ENCODE data around the gene PCDH1.
A peak's percentile ranks its signal among the peaks of the same experiment; 100 is the strongest.

Gene PCDH1

GRCh38 chr5:141872496-141873356 lies 5.5 kb downstream of the PCDH1 start:
- no peak for DNase-seq

GRCh38 chr5:141871870-141872269 lies 6.3 kb downstream of the PCDH1 start:
- no peak for DNase-seq

DNA sequence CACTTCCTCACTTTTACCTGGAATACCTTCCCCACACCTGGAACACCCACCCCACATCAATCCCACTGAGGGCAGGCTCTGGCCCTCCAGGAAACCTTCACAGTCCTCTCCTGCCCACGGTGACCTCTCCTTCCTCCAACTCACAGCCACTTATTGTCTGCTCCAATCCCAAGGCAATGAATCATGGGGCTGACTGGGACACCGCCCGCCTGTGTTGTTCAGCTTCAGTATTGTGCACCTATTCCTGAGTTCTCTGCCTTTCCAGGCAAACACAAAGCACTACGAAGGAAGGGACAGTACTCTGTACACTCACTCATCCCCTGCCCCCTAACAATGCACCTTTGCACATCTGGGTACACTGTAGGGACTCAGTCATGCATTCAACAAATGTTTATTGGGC lies 7.3 kb downstream of the PCDH1 start:
- DNase-seq = no peak

DNA sequence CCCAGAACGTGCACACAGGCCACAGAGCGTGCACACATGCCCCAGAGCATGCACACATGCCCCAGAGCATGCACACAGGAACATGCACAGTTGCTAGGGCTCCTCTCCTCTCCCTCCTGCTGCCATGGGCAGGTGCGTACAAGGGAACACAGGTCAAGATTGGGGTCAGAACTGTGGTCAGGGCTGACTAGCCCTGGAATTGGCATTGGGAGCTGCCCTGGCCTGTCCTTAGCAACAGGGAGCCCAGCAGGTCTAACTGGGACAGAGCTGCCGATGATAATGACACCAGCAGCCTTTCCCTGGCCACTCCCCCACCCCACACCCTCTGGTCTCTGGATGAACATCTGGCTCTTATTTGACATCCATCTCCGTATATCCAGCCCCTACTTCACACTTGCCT lies 8.0 kb downstream of the PCDH1 start:
- no peak for DNase-seq

DNA sequence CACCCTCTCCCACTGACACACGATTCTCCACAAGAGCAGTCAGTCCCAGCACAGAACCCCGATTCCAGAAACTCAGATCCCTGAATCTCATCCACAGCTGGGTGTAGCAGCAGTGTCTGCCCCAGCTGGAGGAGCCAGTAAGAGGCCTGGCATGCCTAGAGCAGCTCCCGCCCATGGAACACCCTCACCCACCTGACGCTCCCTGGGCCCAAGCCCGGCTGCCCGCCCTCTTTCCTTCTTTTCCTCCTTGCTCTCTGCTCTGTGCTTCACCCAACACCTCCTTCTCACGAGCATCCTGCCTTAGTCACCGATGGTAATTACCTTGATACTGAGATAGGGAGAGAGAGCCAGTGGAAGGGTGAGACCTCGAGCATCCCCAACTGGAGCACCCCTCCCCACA lies 8.7 kb downstream of the PCDH1 start:
- DNase-seq = no peak

DNA sequence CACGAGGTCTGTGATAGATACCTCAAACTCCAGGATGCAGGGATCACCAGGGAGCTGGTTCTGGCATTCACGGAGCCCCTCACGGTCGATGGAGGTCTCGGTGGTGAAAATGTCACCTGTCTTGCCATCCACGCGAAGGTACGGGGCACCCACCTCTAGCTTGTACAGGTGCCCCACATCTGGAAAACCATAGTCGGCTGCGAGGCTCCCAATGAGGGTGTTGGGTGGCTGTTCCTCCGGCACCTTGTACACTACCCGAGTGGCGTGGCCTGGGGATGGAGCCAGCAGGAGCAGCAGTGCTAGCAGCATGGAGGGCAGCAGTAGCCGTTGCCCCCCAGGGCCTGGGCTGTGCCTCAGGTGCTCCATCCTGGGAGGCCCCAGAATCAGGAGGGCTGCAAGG lies 9.2 kb downstream of the PCDH1 start:
- no peak for DNase-seq

GRCh38 chr5:141868541-141868940 lies 9.7 kb downstream of the PCDH1 start:
- DNase-seq = no peak

GRCh38 chr5:141867651-141868050 lies 10.6 kb downstream of the PCDH1 start:
- DNase-seq = no peak

DNA sequence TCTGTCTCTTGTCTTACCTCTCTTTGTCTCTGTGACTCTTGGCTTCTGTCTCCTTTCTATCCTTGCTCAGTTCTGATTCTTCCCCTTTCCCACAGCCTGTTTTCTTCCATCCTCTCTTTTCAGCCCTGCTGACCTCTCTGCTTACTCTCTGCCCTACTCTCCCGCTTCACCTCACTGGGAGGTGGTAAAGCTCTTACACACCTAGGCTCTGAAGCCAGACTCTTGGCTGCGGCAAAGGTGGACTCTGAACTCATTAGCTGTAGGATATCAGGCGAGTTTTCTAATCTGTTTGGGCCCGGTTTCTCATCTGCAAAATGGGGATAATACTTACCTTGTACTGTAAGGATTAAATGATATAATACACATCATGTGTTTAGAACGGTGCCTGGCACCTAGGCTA lies 11.1 kb downstream of the PCDH1 start:
- DNase-seq = no peak

DNA sequence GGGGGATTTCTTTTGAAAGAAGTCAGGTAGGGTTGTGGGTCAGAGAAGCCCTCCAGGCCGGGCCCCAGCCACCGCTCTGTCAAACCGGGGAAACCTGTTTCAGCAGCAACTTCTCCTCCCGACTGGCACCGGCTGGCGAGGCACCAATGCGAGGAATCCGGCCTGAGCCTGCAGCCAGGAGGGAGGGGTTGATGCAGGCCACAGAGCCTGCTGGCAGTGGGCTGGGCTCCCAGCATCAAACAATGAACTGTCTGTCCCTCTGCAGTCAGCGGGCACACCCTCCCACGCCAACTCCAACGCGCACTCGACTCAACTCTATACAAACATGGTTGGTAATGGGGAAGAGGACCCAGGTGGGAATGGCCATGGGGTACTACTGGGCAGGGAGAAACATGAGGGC lies 12.1 kb downstream of the PCDH1 start:
- no peak for DNase-seq

- no peak for DNase-seq
These were observed 12.8 kb downstream of the PCDH1 start for GRCh38 chr5:141865406-141865805.

DNA sequence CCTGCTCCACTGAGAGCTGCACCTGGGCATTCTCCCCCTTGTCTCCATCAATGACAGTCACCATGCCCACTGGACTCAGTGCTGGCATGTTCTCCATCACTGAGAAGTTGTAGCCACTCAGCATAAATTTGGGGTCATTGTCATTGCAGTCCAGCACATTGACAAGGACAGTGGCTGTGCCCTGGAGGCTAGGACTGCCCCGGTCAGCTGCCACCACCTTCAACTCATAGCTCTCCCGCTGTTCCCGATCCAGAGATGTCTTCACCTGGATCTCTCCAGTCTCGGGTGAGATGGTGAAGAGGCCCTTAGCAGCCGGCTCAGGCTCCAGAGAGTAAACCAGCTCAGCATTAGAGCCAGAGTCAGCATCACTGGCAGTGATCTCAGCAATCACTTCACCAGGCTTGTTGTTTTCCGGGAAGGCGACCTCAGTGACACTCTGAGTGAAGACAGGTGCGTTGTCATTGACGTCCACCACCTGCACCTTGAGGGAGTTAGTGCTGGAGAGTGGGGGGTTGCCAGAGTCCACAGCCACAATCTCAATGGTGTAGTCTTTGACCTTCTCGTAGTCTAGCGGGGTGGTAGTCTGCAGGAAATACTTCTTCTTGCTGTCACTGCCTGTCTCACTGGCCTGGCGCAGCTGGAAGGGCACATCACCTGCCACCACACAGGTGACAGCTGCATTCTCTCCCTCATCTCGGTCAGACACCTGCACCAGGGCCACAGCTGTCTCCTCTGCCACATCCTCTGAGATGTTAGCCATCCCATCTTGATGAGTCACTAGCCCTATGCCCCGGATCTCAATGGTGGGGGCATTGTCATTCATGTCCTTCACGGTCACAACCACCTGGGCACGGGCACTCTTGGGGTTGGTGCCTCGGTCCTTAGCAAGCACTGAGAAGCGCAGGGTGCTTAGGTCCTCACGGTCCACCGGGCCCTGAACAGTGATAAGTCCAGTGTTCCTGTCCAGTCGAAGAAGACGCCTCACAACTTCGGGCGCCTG lies 13.5 kb downstream of the PCDH1 start:
- no peak for DNase-seq

DNA sequence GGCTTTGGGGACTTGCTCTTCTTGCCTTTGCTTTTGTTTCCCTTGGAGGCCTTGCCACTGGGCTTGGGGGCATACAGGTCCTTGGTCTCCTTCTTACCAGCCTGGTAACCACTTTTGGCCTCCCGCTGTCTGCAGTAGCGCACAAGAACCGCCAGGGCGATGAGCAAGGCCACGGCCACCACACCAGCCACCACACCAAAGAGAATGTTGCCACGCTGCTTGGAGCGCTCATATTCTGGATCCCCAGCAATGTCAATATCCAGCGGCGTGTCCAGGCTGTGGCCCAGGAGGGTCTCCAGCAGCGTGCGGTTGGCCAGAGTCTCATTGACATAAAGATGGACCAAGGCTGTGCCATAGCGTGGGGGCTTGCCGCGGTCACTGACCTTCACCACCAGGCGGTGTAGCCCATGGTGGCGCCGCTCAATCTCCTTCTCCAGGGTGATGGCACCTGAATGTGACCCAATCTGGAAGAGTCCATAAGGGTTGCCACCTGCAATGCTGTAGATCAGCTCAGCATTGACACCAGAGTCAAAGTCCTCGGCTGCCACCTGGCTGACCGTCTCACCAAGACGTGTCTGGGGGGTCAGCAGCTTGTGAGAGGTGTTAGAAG lies 14.5 kb downstream of the PCDH1 start:
- no peak for DNase-seq

DNA sequence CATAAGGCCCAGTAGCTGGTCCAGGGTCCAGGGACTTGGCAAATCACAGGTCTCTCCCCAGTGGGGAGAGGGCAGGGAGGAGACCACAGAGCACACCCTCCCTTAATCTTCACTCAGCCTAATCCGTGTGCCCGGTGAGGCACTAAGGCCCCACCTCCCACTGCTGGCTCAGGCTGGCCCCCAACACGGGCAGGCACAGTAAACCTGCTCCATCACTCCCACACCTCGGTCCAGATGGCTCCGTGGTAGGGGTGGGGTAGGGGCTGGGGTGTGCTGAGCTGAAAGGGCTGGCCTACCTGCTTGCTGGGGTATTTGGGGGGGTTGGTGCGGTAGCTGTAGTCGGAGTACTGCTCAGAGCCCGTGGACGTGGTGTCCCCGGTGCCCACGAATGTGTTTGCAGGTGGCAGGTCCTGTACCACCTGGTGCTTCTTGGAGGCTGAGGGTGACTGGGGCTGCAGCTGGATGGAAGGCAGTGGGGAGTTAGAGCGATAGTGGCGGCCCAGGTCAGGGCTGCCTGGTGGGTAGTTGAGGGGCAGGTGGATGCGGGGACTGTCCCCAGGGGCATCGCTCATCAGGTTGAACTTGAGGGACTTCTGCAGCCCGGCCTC lies 15.2 kb downstream of the PCDH1 start:
- no peak for DNase-seq

DNA sequence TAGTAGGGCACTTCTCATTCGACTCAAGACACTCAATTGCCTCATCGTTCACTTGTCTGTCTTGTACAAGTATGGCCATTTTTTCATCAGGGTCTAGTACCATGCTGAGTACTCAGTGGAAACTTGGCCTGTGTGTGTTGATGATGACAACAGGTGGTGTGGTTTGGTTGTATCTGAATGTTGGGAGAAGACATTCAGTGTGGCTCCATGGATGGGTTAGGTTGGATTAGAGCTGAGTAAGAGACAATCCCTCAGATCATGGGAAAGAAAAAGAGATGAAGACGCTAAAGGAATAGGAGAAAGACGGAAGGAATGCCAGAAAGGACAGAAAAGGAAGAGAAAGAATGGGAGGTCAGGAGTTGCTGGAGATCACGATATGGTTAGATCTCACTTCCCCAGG lies 17.0 kb downstream of the PCDH1 start:
- no peak for DNase-seq

GRCh38 chr5:141858079-141858765 lies 20.0 kb downstream of the PCDH1 start:
- no peak for DNase-seq

DNA sequence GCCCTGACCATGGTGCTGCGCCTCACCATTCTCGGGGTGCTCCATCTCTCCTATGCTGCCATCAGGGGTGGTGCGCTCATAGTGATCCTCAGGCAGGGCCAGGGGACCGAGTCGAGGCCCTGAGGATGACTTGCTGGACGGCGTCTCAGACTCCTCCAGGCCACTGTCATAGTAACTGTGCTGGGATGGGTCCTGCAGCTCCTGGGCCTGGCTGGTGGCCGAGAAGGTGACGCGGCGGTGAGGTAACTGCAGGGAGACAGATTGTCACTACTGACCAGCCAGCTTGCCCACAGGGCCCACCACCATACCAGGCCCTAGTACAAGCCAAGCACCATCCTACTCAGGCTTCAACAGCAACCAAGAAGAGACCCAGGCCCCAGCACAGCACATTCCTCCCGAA lies 21.0 kb downstream of the PCDH1 start:
- no peak for DNase-seq

GRCh38 chr5:141856037-141856790 lies 22.0 kb downstream of the PCDH1 start:
- no peak for DNase-seq

GRCh38 chr5:141855265-141856036 lies 22.8 kb downstream of the PCDH1 start:
- DNase-seq = peak; percentile 51

DNA sequence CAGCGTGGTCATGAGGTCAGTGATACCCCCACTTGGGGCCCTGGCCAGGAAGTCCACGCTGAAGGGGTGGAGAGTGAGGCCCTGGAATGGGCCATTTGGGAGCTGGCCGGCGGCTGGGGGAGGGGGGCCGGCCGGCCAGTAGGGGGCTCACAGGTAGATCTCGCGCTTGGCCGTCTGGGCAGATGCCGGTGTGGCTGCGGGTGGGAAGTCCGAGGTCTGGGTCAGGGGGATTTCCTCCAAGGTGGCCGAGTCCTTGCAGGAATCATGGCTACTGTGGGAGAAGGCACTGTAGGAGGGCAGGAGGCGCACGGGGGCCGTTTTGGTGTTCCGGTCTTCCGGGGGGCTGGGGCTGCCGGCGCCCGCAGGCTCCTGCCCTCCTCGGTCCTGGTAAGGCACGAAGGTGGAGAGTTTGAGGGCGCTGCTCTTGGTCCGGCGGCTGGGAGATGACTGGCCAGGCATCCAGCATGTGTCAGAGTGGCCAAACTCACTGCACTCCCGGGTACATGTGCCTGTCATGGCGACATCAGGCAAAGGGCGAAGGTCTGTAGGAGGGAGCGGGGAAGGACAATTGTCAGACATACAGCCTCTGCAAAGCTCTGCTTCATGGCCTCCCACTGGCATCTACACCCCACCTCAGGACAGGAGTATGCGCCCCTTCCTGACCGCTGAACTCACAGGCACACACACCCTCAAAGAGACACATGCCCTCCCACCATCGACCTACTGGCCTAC lies 24.1 kb downstream of the PCDH1 start:
- no peak for DNase-seq

Measured in NCI-H1092 treated with DMSO at 0.1 percent for 48 hours (cell line).